AG09319 (cell line): ENCODE data around the gene KIF26B.

ENCODE experiments used
- DNase-seq: peaks from one replicate; pipeline ENCODE4 v3.0.0-alpha.2; 2010; ENCODE audit warnings: low read depth; ENCODE audit errors: extremely low read depth
- CTCF ChIP-seq: IDR thresholded peaks from 2 replicates; pipeline ENCODE4 v1.5.1; 2011; ENCODE audit warnings: low read depth, mild to moderate bottlenecking, inconsistent platforms, low read length, moderate library complexity

The KIF26B gene

GRCh38 chr1:245361065-245361464 lies 206.3 kb downstream of the KIF26B start:
- TF ChIP-seq CTCF, result no peak

GRCh38 chr1:245361951-245362350 lies 207.2 kb downstream of the KIF26B start:
- DNase-seq, result no peak
- TF ChIP-seq CTCF, result no peak

More at GRCh38 chr1:245361065-245361464, 206.3 kb downstream of the KIF26B start:
- DNase-seq, result no peak

GRCh38 chr1:245363461-245364200 lies 208.8 kb downstream of the KIF26B start:
- TF ChIP-seq CTCF, result no peak
- DNase-seq, result no peak

- DNase-seq, result no peak
- no peak for TF ChIP-seq CTCF
These were observed 210.6 kb downstream of the KIF26B start for GRCh38 chr1:245365095-245366020.

GRCh38 chr1:245366886-245367285 lies 212.1 kb downstream of the KIF26B start:
- DNase-seq, result no peak
- TF ChIP-seq CTCF, result no peak

- TF ChIP-seq CTCF, result no peak
- no peak for DNase-seq
These were observed 215.5 kb downstream of the KIF26B start for GRCh38 chr1:245370175-245370825.
